8988T (cell line): ENCODE measurements around the gene ECEL1.
"Not testable (repeated sequence)": the region's sequence is repeated elsewhere in the genome, so short reads cannot be mapped to it uniquely, and the experiment has no call there.

Experiments
- DNase-seq: peaks from one replicate; pipeline ENCODE4 v3.0.0; 2011

The ECEL1 gene

DNA sequence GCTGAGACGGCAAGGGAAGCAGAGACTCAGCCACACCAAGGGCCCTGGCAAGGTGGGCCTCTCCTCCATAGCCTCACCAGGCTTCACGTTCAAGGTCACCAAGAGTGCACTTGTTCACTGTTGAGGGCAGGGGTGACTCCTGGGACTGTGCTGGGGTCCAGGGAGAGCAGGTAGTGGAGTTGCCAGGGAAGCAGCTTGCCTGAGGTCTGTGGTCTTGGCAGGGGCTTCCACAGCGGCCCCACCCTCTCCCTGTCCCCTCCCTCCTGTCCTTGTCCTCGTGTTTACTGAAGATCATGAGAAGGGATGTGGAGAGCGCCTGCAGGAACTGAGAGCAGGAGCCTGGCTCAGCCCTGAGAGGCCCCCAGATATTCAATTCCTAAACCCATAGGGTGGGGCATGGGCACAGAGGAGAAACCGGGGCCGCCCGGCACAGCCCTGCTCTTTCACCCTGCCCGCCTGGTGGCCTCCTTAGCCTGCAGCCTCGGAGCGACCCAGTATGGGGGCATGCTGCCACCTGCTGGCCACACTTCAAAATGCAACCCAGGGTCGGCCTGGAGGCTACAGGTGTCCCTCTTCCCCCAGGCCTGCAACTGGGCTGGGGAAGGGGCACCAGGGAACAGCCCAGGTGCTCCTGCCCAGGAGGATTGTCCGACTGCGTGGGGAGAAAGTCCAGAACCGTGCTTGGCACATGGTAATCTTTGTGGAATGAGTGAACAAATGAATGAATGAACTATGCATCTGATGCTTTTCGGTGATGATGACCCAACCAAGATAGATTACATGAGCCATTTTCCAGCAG is 47.2 kb downstream of the ECEL1 start:
- DNase-seq: peak; percentile 87

DNA sequence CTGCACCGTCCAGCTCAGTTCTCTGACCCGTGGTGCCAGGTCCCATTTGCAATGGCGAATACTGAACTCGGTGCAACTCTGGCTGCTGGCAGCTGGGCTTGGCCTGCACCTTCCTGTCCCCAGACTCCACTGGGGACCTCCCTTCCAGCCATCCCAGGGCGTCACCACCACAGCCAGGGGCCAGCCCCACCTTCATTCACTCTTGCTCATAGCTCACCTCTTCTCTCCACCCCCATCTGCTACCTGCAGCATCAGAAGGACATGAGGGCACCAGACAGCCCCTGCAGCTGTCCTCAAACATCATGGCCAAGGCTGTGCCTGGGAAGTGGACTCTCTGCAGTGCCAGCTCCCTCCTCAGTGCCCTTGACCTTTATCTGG is 47.9 kb downstream of the ECEL1 start:
- DNase-seq: no peak

DNA sequence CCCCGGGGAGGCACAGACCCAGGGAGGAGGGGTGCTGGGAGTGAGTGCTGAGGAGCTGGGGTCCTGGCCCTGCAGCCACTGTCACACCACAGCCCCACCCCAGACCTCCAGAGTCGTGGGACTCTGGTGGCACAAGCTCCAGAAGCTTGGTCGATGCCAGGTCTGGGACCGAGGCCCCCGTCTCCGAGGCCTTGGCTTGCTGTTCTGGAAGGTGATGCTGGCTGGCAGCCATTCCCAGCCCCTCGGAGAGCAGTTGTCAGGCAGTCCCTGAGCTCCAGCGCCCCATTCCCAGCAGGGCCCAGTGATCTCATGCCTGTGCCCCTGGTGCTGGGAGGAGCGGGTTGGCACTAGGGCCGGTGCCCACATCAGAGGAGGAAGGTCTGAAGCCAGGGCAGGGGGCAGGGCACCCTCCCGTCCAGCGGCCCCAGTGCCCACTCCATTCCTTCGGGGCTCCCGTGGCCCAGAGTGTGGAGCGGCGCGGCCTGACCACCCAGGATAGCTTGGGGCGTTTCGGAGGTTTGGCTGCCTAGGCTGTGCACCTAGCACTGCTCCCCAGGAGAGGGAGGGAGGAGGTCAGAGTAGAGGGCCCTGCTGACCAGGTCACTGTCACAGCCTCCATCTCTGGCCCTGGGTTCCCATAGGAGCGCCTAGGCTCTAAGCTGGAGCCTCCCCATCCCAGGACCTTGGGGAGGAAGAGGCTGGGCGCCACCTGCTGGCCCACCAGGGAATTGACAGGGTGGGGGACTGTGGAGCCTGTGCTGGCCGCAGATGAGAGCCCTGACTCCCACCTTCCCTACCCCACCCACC is 48.5 kb downstream of the ECEL1 start:
- DNase-seq: peak; percentile 5

DNA sequence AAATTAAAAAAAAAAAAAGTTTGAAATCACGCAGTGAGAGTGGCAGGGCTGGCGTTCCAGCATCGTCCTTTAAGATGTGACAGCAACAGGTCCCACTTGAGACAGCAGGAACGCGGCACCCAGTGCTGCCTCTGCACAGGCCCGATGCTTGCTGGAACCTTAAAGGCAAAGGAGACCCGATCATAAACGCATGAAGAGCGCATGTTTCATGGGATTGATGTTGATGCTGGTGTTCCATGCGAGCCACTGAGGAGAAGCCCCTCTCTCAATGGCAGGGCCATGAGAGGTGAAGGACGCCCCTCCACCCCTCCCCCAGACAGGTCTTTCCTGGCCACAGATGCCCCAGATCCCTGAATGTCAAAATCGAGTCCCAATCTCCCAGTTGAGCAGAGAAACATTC is 49.5 kb downstream of the ECEL1 start:
- DNase-seq: no peak

DNA sequence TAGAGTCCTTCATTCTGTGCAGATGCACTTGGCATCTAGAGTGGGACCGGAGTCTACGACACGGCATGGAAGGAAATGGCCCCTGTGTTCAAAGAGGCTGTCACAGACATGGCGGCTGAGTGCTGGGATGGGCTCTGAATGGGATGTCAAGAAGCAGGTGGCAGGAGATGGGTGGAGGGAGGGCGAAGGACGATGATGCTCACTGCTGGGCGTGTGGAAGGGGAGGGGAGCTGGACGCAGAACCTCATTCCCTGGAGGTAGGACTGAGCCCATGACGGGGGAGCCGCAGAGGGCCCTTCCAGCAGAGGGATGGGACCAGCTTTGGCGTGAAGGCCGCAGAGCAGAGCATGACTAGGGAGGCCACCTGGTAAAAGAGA is 50.5 kb downstream of the ECEL1 start:
- DNase-seq: no peak

DNA sequence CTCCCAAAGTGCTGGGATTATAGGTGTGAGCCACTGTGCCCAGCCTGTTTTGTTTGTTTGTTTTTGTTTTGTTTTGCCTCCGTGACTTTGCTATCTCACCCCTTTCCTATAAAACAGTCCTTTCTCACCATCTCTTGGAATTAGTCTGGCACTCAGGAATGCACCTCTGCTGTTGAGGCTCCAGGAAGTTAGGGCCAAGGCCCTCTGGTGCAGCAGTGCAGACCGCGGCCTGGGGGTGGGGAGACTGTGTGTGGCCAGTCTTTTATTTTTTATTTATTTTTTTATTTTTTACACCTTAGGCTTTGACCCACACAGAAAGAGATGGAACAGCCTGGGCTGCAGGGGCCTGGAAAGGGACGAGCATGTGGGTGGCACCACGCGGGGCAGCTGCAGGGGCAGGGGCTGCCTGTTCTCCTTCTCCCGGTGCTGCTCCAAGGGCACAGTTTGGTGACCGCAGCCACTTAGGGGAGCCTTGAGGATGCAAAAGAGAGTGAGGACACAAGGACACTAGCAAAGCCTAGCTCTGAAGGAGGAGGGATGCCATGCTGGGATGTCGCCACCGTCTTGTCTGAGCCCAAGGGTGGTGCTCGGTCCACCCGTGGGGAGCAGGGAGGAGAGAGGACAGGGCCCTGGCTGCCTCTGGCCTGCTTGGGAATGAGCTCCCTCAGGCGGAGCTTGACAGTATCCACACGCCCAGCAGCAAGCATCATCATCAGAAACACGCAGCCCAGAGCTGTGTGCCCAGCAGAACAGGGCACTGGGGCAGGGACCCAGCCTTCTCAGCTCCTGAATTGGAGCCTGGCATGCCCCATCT is 51.0 kb downstream of the ECEL1 start:
- no peak for DNase-seq

DNA sequence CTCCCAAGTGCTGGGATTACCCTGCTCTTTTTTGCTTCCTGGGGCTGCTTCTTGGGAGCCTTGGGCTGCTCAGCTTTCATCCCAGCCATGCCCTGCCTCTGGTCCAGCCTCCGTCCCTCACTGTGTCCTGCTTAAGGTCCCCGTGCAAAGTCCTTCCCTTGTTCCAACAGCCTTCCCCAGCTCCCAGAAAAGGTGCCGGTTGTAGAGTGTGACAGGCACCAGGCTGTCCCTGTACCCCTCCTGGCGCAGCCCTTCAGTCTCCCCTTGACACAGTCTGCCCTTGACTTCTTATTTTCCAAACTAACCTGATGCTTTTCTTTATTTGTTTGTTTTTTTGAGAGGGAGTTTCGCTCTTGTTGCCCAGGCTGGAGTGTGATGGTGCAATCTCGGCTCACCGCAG is 51.8 kb downstream of the ECEL1 start:
- DNase-seq: no peak

DNA sequence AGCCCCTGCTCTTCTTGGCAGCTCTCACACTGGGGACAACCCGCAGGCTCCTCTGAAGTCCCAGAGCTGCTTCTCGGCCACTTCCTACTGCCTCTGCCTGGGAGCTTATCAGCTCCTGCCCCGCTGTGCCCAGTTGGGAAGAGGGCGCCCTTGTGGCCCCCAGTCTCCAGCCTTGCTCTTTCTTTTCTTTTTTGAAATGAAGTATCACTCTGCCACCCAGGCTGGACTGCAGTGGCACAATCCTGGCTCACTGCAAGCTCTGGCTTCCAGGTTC is 52.3 kb downstream of the ECEL1 start:
- no peak for DNase-seq

DNA sequence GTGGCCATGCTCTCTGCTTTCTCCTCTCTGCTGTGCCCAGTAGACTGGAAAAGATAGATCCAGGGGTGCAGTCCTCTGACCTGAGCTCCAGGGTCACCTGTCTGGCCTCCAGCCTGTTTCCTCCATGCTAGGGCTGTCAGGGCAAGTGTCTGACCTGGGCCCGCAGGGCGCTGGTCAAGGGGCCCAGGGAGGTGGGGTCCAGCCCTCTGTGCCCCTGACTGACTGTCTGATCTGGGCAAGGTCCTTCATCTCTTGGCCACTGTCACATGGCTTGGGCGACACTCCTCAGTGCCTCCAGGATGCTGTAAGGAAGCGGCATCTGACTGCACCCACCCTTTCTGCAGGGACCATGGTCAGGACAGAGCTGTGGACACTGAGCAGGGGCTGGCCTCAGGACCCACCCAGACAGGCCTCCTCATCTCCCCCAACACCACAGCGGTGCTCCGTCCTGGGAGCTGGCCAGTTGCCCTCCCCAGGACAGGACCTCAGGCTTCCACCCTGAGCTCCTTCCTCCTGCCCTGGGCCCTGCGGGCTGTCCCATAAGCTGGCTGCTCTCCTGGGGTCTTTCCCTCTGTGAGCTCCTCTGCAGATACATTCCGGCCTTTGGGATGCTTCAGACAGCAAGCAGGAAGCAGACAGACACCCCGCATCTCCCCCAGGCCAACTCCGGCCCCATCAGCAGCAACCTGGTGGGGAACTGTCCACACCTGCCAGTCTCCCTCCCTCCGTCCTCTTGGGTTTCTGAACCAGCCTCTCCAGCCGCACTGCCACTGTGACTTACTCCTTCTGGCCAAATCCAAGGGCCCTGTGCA is 52.9 kb downstream of the ECEL1 start:
- DNase-seq: peak; percentile 15

DNA sequence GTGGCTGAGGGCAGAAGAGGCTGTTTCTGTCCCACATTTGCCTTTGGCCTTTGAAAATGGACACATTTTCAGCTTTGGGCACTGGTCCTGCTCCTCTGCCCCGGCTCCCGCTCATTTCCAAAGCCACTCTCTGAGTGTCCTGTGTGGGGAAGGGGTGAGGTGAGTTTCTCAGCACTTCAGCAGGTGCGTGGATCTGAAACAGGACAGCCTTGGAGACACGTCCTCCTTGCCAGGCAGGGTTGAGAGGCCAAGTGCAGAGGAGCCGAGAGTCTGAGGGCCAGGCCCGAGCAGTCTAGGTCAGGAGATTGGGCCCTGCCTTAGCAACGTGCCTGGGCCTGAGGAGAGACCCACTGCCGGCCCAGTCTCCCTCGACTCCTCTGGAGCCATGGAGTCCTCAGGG is 53.5 kb downstream of the ECEL1 start:
- DNase-seq: no peak

DNA sequence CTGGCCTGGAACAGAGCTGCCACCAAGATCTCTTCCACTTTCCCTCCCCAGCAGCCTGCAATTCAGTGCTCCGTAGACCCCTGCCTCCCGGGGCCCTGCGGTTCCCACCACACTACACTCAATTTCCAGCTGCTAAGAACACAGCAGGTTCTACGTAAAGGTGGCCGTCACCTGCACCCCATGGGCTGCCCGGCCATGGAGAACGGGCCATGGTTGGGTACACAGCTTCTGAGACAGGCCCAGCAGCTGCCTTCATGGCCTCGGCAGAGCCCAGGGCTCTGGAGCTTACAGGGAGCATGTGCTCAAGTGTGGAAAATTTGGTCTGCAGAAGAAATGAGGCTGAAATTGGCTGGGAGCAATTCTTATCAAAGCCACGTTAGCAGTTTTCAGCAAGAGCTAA is 54.0 kb downstream of the ECEL1 start:
- not testable (repeated sequence) for DNase-seq

DNA sequence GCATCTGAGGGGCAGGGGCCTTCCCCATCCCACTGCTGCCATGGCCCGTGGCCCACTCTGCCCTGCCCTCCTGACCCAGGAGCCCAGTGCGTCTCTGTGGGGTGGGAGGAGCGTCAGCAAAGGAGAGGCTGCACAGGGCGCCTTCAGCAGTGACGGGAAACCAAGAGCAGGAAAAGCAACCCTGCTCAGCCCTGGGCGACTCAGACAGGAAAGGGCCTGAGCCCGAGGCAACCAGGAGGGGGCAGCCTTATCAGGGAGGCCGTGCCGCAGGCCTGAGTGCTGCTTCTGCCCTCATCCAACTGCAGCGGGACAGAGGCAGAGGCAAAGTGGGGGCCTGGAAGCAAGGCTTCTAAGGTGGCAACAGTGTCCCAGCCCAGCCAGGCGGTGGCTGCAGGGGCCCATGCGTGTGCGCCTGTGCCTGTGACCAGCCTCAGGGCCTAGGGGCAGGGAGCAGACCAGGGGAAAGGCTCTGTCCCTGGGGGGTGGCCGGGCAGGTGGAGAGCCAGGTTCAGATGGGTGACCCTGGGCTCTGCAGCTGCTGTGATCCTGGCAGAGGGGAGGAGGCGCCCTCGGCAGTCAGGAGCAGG is 54.9 kb downstream of the ECEL1 start:
- DNase-seq: no peak

DNA sequence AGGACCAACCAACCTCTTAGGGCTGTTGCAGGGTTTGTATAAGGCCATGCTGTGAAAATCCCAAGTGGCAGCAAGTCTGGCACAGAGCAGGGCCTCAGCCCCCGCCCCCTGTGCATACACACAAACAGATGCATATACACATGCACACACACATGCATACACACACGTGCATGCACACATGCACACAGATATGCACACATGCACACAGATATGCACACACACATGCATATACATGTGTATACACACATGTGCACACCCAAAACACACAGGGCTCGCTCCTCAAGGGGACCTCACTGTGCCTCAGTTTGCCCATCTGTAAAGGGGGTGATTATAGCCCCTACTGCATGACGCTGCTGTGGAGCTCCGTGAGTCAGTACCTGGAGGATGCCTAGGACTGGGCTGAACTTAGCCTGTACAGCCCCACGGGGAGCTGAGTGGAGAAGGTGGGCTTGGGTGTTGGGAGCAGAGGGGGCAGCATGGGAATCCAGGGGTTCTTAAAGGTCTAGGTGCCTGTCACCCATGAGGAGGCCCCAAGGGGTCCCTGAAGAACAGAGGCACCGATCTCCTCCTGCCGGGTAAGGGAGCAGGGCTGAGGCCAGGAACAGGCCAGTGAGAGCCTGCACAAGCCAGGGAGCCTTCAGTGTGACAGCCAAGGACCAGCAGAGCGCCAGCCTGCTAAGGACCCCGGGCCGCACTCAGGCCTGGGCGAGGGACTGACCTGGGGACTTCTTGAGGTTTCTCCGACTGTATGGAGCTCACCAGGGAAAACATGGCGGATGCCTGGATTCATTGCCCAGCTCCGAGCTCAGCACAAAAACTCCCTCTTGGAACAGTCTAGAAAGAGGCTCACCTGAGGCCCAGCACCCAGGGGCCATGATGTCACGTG is 55.7 kb downstream of the ECEL1 start:
- DNase-seq: no peak
